Spleen (tissue), 11 donors: ENCODE data around the gene IL11RA. TPM values are rescaled to one million over a fixed set of nuclear protein-coding genes. Genes with fewer than 3 reads are reported as not detected.
A peak's percentile ranks its signal among the peaks of the same experiment; 100 is the strongest.

Source experiments
- DNase-seq: peaks from one replicate; pipeline ENCODE4 v3.0.0-alpha.2; 2020
- H3K27ac ChIP-seq, 8 donors: fragments of 200-600 bp; sonication (generic) in 7 of 8; 1 replicate in 4 of 8; 2 replicates in 4 of 8; pipeline versions ENCODE4 v1.5.0 to v1.8.0; 2016 to 2021; ENCODE audit warnings: inconsistent platforms in 4 of 8, mild to moderate bottlenecking in 4 of 8, moderate library complexity in 1 of 8
- H3K27me3 ChIP-seq, 7 donors: fragments of 200-600 bp; sonication (generic) in 6 of 7; replicated peaks in 1 of 7; 1 replicate in 4 of 7; 2 replicates in 3 of 7; pipeline versions ENCODE4 v1.5.0 to v1.8.0; 2016 to 2021; ENCODE audit warnings: inconsistent platforms in 3 of 7, mild to moderate bottlenecking in 1 of 7
- H3K36me3 ChIP-seq, 6 donors: fragments of 200-600 bp; sonication (generic) in 5 of 6; 1 replicate in 4 of 6; 2 replicates in 2 of 6; pipeline versions ENCODE4 v1.5.0 to v1.8.0; 2016 to 2021; ENCODE audit warnings: inconsistent platforms in 2 of 6
- H3K4me1 ChIP-seq, 6 donors: fragments of 200-600 bp; sonication (generic) in 5 of 6; 1 replicate in 3 of 6; 2 replicates in 3 of 6; pipeline versions ENCODE4 v1.5.0 to v1.8.0; 2016 to 2021; ENCODE audit warnings: inconsistent platforms in 3 of 6
- H3K4me3 ChIP-seq, 8 donors: fragments of 200-600 bp; sonication (generic) in 7 of 8; 1 replicate in 4 of 8; 2 replicates in 4 of 8; pipeline versions ENCODE4 v1.5.0 to v1.8.0; 2016 to 2021; ENCODE audit warnings: inconsistent platforms in 4 of 8, mild to moderate bottlenecking in 4 of 8, moderate library complexity in 2 of 8
- H3K9me3 ChIP-seq, 8 donors: fragments of 200-600 bp; sonication (generic) in 7 of 8; 1 replicate in 4 of 8; 2 replicates in 4 of 8; pipeline versions ENCODE4 v1.5.0 to v1.8.0; 2016 to 2021; ENCODE audit warnings: inconsistent platforms in 4 of 8
- CTCF ChIP-seq, 11 experiments: fragments of 200-600 bp in 7 of 11; fragments of 450-650 bp in 4 of 11; sonication (generic) in 4 of 11; IDR thresholded peaks in 8 of 11; conservative IDR thresholded peaks in 3 of 11; 1 replicate in 7 of 11; 2 replicates in 4 of 11; pipeline versions ENCODE4 v1.4.0 to v1.8.0; 2016 to 2021; ENCODE audit warnings: antibody characterized with exemption in 11 of 11, inconsistent platforms in 4 of 11, mild to moderate bottlenecking in 1 of 11
- POLR2A ChIP-seq, 3 donors: fragments of 450-650 bp; IDR thresholded peaks; one replicate each; pipeline ENCODE4 v1.5.1; 2017; ENCODE audit warnings: antibody characterized with exemption in 3 of 3, mild to moderate bottlenecking in 1 of 3
- POLR2AphosphoS5 ChIP-seq, 3 donors: sonication (generic); formaldehyde crosslinking; IDR thresholded peaks; one replicate each; pipeline ENCODE4 v1.5.1; 2017; ENCODE audit warnings: antibody characterized with exemption in 3 of 3
- WGBS, 5 donors: extraction: QIAGEN DNeasy Blood & Tissue Kit in 3 of 5; methylation state at CpG; one replicate each; pipeline versions ENCODE4 v1.1.5 to v1.1.7; 2013 to 2018; 5-methylcytosine and 5-hydroxymethylcytosine counted together
- intact Hi-C: fragments of 100-400 bp; cut with DNase I; formaldehyde crosslinking; loops from one replicate; pipeline ENCODE4 v1.15.0; 2023; ENCODE audit warnings: low total_unique reads
- polyA plus RNA-seq, 3 donors: library from polyadenylated mRNA; stranded (reverse); fragments of 200-250 nt; gene quantifications; one replicate each; pipeline ENCODE4 v1.2.1, GENCODE V29; 2013
- total RNA-seq, 7 donors: library from RNA; depleted of rRNA in 3 of 7; stranded (reverse); fragments of >200 nt in 3 of 7; fragmentation: NEBNext Ultra II Directional in 4 of 7; extraction: Animal tissue kit (Norgen Biotek cat#: 25700) in 4 of 7; gene quantifications; one replicate each; pipeline versions ENCODE4 v1.1.0 to v1.2.1, GENCODE V29; 2016 to 2021
- donor health status: healthy with polysubstance abuse.
- donor health status: DM: no; HTN: no; CAD: no; lungs with moderate emphysema.
- donor health status: DM: no; HTN: no; CAD: no.
- donor health status: Bipolar disorder and iron deficiency.
- donor health status: healthy.
- donor health status: DM: no; HTN: no; CAD: no.
- donor health status: DM: yes; HTN: yes; CAD: no.

IL11RA gene
- total and polyA plus RNA-seq, 10 donors, result 16.3 to 43.9 (median 28.9) TPM

DNA sequence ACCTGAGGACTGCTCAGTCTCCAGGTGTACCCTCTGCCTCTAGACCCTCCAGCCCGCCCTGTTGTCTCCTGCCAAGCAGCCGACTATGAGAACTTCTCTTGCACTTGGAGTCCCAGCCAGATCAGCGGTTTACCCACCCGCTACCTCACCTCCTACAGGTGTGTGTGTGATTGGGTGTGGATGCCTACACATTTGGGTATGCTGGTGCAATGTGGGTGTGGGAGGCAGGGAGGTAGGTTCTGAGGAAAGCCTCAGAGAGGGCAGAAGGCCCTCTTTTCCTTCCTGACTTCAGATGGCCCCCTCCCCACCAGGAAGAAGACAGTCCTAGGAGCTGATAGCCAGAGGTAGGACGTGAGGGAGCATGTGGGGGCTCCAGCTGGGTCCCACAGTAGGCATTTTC is 5.0 kb downstream of the IL11RA start:
- Histone ChIP-seq H3K36me3 (peaks cover 0 to 25% (median 4%) of the 10 kb centered on the region in 6 donors), H3K27ac (no peak overlapping the region), H3K27me3 (no peaks in the 10 kb centered on the region), H3K4me3 (no peak overlapping the region), H3K4me1 (peaks cover 15 to 35% (median 27%) of the 10 kb centered on the region in 6 donors), H3K9me3 (no peaks in the 10 kb centered on the region)
- intact Hi-C loops, result no loop called here
- DNase-seq, result no peak
- WGBS, 5 donors, result 83 to 93% (median 84%) methylated on average over 4 to 5 of the region's 5 CpGs
- TF ChIP-seq POLR2A (IDR thresholded peaks at IDR 0.05), result no peak
- no peak for TF ChIP-seq POLR2AphosphoS5 (IDR thresholded peaks at IDR 0.05)
- no peak for TF ChIP-seq CTCF (IDR thresholded peaks at IDR 0.05 in 8 of 11, conservative IDR thresholded peaks at IDR 0.05 in 3 of 11)

DNA sequence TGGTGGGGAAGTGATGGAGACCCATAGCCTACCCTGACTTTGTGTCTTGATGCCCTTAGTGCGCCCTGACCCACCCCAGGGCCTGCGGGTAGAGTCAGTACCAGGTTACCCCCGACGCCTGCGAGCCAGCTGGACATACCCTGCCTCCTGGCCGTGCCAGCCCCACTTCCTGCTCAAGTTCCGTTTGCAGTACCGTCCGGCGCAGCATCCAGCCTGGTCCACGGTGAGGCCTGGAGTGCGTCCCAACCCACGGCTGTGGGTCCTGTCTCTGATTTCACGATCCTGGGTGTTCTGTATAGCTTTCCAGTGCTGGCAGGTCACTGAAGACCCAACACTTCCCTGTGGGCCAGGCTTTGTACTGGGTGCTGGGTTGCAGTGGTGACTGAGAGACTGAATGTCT is 6.5 kb downstream of the IL11RA start:
- no peak for DNase-seq
- no peaks in the 10 kb centered on the region for H3K27me3 ChIP-seq
- H3K36me3 ChIP-seq, result peaks cover 0 to 25% (median 4%) of the 10 kb centered on the region in 6 donors
- TF ChIP-seq POLR2AphosphoS5 (IDR thresholded peaks at IDR 0.05), result peak in 1 of 3 donors; percentile 30
- TF ChIP-seq CTCF (IDR thresholded peaks at IDR 0.05 in 8 of 11, conservative IDR thresholded peaks at IDR 0.05 in 3 of 11), result no peak
- no peak for TF ChIP-seq POLR2A (IDR thresholded peaks at IDR 0.05)
- H3K27ac ChIP-seq, result no peak overlapping the region
- intact Hi-C loops, result no loop called here
- H3K4me3 ChIP-seq, result no peak overlapping the region
- peaks cover under 1 to 24% (median 14%) of the 10 kb centered on the region in 6 donors for H3K4me1 ChIP-seq
- 89 to 91% (median 90%) methylated on average over 5 to 14 of the region's 14 CpGs for WGBS, 5 donors
- no peaks in the 10 kb centered on the region for H3K9me3 ChIP-seq

DNA sequence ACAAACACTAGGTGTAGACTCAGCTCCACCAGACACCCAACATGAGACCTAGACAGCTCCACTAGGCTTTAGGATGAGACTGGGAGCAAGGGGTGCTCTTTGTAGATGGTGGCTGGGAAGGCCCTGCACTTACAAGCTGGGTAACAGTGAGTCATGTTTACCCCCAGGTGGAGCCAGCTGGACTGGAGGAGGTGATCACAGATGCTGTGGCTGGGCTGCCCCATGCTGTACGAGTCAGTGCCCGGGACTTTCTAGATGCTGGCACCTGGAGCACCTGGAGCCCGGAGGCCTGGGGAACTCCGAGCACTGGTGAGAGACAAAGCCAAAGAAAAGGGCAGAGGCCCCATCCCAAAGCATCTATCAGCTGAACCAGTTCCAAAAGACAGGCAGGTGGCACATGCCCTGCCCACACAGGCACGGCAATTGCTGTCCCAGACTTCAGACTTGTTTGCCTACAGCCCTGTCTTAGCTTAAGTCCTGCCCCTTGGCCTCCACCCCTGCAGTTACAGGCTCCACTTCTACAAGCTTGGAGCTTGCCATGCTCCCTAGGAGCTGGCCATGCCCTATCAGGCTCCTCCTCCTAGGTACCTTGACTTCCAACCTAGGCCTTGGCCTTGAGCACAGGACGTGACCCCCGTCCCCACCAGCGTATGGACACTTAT is 7.7 kb downstream of the IL11RA start:
- intact Hi-C loops, result no loop called here
- peaks cover under 1 to 24% (median 10%) of the 10 kb centered on the region in 6 donors for H3K4me1 ChIP-seq
- no peak for DNase-seq

More for the DNA sequence above, 7.7 kb downstream of the IL11RA start:
- H3K4me3 ChIP-seq, result no peak overlapping the region
- no peak overlapping the region for H3K27ac ChIP-seq
- H3K36me3 ChIP-seq, result peaks cover 0 to 25% (median 4%) of the 10 kb centered on the region in 6 donors
- WGBS, 5 donors, result 78 to 97% (median 94%) methylated on average over 7 to 8 of the region's 8 CpGs
- H3K27me3 ChIP-seq, result no peaks in the 10 kb centered on the region
- no peak for TF ChIP-seq CTCF (IDR thresholded peaks at IDR 0.05 in 8 of 11, conservative IDR thresholded peaks at IDR 0.05 in 3 of 11)
- TF ChIP-seq POLR2A (IDR thresholded peaks at IDR 0.05), result no peak
- TF ChIP-seq POLR2AphosphoS5 (IDR thresholded peaks at IDR 0.05), result no peak
- H3K9me3 ChIP-seq, result no peaks in the 10 kb centered on the region
